Effector CD8-positive, alpha-beta T cell (primary cell): Measurements from ENCODE around the gene SSR2.
"Not testable (repeated sequence)": the region's sequence is repeated elsewhere in the genome, so short reads cannot be mapped to it uniquely, and the experiment has no call there.

Experiments used
- DNase-seq: peaks from one replicate; lab custom pipeline; 2025; lab: John Stamatoyannopoulos, UW

The SSR2 gene

DNA sequence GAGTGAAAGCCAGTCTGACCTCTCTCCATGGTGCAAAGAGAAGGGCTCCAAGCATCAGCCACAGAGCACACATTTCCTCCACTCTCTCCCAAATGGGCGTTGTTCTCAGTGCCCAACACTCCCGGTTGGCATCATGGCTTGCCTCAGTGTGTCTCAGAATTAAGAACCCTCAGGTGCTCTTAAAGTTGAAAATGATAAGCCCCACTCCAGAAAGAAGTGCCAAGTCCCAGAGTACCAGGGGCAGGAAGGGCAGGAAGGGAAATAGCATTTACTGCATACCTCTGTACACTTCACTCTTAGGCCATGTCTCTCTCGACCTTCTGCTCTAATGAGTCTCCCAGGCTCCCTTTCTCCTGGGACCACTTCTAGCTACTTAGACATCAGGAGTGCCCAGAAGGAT lies 27.2 kb downstream of the SSR2 start:
- DNase-seq: no peak

GRCh38 chr1:155990005-155990739 lies 30.6 kb downstream of the SSR2 start:
- no peak for DNase-seq

DNA sequence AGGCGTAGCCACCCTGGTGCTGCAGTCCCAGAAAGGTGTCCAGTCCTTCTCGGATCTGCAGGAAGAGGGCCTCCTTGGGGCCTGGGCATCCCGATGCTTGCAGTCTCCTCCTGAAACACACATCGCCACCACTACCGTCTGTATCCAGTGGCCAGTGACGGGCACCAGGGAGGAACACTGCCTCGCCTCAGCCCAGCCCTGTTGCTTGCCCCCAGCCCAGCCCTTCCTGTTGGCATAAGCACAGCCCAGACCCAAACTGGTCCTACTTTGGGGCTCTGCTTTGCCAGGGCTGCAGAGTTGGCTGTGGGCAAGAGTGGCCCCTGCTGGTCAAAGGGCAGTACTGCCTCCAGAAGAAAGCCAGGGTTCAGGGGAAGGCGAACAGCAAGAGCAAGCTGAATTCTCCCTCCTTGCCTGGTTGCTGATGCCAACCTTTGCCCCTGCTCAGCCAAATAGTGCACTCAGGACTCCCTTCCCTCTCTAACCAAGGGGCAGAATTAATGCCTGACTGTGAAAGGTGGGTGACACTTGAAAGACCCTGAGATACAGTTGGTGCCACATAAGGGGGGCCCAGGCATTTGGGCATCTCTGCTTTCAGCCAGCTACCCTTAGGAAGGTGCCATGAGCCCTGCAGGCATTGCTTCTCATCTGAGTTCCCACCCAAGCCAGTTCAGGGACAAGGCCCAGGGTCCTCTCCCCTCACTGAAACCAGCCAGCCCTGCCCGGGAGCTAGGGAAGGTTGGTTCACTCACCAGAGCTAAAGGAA lies 31.3 kb downstream of the SSR2 start:
- peak; percentile 65 for DNase-seq

GRCh38 chr1:155984903-155985645 lies 35.7 kb downstream of the SSR2 start:
- not testable (repeated sequence) for DNase-seq

- DNase-seq: no peak
These were observed 36.4 kb downstream of the SSR2 start for GRCh38 chr1:155984341-155984740.

- DNase-seq: no peak
These were observed 37.3 kb downstream of the SSR2 start for GRCh38 chr1:155983191-155984024.

DNA sequence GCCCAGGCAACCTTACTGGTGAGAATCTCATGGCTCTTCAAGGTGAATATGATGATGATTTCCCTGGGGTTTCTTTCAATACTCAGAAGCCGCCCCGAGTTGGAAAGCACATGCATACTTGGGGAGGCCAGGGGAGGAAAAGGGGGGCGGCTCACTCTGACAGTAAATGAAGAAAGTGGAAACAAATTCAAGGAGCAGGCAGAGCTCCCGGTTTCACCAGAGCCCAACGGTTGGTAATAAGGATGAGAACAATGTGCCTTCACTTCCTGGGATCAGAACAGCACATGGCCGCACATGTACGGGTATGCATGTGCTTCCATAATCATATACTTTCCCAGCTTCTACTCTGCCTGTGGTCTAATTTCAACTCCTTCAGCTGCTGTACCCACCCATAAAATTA lies 38.6 kb downstream of the SSR2 start:
- no peak for DNase-seq

GRCh38 chr1:155981266-155982088 lies 39.3 kb downstream of the SSR2 start:
- no peak for DNase-seq

DNA sequence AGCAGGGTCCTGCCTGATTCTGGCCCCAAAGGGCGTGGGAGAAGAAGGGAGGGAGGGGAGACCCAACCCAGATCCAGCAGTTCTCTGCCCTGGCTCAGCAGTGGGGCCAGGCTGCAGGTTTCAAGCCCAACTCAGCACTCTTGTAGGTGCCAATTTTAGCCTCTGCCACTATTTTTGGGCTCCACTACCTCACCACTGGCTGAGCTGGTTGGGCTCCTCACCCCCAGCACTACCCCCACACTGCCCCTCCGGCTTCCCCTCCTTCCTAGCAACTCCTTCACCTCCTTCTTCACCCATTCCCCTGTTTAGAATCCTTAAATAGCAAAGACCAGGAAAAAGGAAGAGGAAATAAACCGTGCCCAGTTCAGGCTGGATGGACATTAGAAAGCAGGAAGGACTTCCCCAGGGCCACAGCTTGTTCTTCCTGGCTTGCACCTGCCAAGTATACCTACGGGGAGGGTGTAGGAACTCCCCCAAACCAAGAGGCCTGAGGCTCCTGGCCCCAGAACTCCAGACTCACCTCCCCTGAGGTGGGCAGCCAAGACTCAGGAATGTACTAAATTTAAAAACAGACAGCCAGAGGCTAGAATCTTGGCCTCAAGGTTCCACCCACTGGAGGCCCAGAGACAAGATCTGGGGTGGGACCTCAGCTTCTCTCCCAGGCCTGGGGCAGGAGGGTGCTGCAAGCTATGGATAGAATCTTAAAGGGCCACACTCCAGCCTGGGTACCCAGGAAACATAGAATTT lies 41.0 kb downstream of the SSR2 start:
- no peak for DNase-seq

DNA sequence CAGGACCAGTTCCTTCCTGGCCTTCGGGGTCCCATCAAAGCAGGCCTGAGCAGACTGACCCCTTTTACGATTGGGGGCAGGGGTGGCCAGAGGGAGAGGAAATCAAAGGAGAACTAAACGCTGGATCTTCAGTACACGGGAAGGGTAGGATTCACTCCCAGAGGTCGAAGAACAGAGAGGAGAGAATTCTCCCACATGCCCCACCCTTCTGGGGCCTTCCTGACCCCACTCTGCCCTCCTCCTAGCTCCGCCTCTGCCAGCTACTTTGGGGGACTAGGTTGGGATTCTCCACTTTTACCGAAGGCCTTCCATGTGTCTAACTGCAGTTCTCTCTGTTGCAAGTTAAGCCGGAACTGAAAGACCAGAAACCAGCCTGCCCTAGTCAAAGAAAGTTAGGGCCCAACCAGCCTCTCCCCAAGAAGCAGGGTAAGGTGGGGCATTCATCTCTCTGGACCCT lies 41.8 kb downstream of the SSR2 start:
- DNase-seq: no peak

- DNase-seq: peak; percentile 61
These were observed 42.3 kb downstream of the SSR2 start, which contains the start of gene ARHGEF2 for GRCh38 chr1:155978325-155978972. TSS of gene ARHGEF2 (minus strand) at chr1:155978547. CDS start at chr1:155978427, 120 bp downstream.

GRCh38 chr1:155977690-155978324 lies 42.9 kb downstream of the SSR2 start:
- DNase-seq: no peak

DNA sequence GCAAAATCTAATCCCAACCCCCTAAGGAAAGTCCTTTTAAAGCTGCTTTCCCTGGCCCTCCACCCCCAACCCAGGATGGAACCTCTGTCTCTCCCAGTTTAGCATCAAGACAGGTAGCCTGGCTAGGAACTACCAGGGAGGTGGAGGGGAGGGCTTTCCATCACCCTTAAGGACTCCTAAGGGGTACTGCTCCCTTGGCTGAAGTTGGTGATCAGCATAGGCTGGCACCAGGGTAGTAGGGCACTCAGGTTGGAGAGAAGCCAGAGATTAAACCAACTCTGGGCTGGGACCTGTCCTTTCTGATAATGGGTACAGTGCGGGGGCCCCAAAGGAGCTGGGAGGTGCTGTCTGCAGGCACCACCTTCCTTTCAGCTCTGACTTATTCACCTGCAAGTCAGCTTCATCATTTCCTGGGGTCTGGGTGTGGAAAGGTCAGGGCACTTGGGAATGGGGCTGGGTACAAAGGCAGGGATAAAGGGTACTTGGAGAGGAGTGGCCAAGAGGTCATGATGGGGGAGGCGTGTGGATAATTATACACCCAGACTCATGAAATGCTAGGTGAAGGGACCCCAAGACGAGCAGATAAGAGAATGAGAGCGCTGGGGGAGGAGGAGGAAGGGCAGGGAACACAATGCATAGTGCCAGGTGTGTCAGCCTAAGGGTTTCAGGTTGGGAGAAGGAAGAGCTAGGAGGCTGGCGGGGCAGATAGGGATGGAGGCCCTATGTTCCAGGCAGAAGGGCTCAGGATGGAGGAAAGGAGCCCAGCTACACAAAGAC lies 43.6 kb downstream of the SSR2 start:
- DNase-seq: no peak

DNA sequence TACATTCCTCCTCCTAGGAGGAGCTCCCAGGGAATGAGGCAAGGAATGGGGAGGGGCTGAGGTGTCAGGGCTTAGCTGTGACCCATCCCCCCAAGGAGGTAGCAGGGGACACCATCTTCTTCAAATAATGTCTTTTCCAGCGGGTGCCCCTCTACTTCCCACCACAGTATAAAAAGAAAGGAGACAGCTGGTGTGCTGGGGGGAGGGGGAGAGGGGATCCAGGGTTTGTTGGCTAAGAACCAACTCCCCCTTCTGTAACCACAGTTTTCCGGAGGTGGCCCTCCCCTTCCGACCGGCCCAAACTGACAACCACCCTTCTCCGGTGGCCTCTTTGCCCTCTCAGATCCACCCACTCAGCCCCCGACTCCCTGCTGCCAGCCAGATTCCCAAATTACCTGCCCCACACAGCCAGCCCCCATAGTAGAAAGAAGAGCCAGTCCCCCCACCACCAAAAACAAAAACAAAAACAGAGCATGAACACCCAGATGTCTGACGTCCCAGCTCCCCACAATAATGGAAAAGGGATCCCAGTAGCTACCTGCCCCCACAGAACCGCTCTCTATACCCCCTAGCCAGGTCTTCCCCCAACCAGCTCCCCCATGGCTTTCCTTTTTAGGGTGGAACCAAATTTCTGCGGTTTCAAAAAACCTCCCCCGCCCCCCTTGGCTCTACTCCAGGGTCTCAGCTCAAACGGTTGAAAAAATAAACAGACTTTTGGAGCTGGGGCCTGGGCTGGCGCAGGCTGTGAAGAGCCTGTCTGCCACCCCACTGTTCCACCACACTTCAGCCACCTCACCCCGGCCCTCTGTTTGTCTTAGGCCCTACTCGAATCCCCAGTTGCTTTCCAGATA lies 44.5 kb downstream of the SSR2 start:
- peak; percentile 66 for DNase-seq

DNA sequence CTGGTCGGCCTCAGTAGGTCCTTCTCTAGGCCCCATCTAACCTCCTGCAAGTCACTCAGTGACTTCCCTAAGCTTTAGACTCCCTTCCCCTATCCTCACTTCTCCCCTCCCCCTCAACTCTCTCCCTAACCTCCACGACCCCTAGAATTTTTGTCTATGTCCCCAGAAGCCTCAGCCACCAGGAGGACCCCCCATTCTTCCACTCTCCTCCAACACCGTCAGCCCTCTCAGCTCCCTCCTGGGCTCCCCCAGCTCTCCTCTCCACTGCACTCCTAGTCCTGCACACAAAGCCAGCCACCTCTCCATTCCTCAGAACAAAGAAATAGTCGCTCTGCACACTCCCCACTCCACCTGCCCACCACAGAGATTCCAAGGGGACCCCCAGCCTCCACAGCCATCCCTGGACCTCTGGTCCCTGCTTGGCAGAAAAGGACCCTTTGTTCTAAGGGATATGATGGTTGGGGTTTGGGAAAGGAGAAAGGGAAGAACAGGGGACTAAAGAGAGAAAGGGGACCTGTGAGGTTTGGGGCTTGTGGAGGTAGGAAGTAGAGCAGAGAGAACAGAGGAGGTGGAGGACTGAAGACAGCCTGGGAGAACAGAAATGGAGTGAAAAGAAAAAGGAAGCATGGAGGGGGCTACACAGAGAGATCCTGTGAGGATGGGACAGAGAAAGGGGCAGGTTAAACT lies 45.2 kb downstream of the SSR2 start:
- DNase-seq: no peak
